Measurements from ENCODE around the gene NPTX1. TPM values are rescaled to one million over a fixed set of nuclear protein-coding genes. Genes with fewer than 3 reads are reported as not detected.
"Not testable (repeated sequence)": the region's sequence is repeated elsewhere in the genome, so short reads cannot be mapped to it uniquely, and the experiment has no call there.

Gene NPTX1
- total RNA-seq, 1 donor from 2014 or later = not detected

DNA sequence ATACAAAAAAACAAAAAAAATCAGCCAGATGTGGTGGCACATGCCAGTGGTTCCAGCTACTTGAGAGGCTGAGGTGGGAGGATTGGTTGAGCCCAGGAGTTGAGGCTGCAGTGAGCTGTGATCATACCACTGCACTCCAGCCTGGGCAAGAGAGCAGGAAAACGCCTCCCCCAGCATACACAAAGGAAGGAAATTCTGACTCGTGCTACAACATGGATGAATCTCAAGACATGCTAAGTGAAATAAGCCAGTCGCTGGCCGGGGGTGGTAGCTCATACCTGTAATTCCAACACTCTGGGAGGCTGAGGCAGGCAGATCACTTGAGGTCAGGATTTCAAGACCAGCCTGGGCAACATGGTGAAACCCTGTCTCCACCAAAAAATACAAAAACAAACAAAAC, 30.8 kb upstream of the NPTX1 start:
- intact Hi-C loops (cut with DNase I); DNase-seq; ATAC-seq (ENCODE audit: poor library complexity): not testable (repeated sequence)

DNA sequence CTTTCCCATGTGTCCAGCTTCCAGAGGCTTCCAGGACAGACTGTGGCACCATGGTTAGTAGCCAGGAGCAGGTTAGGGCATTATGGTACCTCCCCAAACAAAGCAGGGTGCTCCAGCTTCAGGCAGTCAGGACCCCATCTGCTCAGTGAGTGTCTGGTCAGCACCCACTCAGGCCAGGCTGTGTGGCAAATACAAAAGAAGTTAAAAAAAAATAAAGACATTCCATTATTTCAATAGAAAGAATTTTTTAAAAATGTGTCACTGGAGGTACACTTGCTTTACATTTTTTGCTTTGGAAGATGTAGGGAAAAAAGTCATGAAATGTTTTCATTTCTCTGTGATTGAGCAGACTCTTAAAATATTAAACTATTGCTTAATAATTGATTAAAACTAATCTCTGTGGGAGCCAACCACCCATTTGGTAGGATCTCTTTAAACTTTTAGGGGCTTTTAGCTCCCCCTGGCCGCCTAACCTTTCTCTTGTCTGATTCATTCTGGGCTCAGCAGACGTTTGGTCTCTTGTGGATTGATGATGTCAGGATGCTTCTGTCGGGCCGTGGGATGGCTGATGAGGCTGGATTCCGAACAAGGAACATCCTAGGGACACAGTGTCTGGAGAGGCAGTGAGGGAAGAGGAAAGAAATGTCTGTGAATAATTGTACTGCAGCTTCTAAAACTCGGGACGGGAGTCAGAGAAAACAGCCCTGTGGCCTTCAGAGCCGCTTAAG, 28.4 kb upstream of the NPTX1 start:
- DNase-seq (no peak), ATAC-seq (ENCODE audit: poor library complexity) (no peak)
- intact Hi-C loops (cut with DNase I) = no loop called here

DNA sequence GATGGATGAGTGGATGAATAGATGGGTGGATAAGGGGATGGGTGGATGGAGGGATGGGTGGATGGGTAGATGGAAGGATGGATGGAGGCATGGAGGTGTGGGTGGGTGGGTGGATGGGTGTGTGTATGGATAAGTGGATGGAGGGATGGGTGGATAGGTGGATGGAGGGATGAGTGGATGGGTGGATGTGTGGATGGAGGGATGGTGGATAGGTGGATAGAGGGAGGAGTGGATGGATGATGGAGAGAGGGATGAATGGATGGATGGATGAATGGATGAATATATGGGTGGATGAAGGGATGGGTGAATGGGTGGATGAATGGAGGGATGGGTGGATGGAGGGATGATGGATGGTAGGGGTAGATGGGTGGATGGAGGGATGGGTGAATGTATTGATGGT, 27.5 kb upstream of the NPTX1 start:
- ATAC-seq (ENCODE audit: poor library complexity) (no peak), DNase-seq (no peak)
- intact Hi-C loops (cut with DNase I) = no loop called here

DNA sequence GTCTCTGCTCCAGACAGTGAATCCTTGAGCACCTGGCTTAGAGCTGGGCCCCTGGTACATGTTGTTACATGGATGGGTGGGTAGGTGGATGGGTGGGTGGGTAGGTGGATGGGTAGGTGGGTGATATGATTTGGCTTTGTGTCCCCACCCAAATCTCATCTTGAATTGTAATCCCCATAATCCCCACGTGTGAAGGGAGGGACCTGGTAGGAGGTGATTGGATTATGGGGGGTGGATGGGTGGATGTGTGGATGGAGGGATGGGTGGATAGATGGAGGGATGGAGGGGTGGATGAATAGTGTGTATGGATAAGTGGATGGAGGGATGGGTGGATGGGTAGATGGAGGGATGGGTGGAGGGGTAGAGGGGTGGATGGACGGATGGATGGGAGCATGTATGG, 26.6 kb upstream of the NPTX1 start:
- DNase-seq = no peak
- intact Hi-C loops (cut with DNase I) = no loop called here
- ATAC-seq (ENCODE audit: poor library complexity) = no peak

DNA sequence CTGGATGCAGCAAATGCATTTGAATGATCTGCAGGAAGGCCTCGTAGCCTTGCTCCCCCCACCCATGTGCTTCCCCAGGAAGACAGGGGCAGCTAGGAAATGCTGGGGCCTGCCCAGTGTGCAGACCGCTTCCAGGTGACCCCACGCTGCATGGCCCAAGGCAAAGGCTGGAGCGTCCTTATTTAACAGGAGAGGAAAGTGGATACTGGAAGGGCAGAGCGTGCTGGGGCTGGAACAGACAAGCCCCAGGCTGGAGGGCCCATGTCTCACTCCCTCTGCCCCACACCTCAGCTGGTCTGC, 26.1 kb upstream of the NPTX1 start:
- DNase-seq = peak; percentile 6
- no peak for ATAC-seq (ENCODE audit: poor library complexity)
- intact Hi-C loops (cut with DNase I) = no loop called here

DNA sequence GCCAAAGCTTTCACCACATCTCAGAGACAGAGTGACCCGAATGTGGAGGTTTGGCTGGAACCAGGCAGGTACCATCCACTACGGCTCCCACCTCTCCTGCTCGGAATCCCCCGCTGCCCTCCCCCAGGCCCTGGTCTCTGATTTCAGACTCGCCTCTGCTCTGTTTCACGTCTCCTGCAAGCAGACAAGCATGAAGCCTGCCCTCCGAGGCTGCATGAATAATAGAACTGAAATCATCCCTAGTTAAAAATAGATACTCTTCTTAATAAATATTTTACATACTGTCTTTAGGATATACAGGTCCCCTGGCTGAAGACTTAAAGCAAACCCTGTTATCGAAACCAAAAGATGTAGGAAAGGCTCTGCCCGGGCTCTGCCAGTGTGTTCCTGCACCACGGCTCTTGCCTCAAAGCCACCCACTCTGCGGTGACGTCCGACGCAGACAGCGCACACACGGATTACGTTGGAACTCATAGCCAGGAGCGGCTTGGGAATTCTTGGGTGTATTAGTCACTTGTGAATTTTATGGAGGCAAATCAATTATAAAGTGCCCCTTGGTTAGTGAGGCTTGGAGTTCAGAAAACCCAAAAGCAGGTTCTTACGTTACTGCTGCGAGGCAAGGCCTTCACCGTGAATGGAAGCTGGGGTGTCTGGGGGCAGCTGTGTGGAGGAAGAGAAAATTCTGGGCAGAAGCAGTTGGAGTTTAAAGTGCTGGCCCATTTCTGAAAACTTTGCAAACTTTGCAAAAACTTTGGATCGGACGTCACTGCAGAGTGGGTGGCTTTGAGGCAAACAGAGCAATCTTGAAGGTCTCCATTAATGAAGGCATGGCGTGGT, 25.6 kb upstream of the NPTX1 start:
- intact Hi-C loops (cut with DNase I) = no loop called here
- DNase-seq (peak; percentile 17), ATAC-seq (ENCODE audit: poor library complexity) (no peak)

DNA sequence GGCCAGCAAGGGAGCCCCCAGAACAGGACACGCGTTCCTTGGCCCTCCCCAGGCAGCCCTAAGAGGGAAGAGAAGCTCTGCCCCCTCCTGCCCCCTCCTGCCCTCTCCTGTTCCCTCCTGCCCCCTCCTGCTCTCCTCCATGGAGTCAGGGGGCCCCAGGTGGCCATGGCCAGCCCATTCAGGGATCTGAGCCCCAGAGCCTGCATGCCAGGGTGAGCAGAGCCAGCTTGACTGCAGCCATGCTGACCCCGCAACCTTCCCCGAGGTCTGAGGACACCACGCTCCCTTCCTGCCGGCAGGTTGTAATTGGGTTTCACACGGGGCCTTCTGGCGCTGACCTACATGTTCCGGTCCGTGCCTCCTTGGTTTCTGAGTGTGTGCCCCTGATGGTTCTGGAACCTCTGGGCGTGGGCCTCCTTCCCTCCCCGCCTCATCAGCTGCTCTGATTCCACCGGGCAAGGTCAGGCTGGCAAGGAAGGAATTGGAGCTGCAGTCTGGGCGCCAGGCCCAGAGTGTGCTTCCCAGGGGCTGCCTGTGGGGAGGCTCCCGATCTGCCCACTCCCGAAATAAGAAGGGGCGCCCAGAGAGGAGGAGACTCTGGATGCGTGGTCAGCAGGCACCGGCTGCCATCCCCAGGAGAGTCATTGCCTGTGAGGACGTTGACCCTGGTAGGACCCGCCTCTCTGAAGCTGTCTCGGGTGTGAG, 23.7 kb upstream of the NPTX1 start:
- ATAC-seq (ENCODE audit: poor library complexity) (no peak), DNase-seq (peak; percentile 26)
- intact Hi-C loops (cut with DNase I) = no loop called here

DNA sequence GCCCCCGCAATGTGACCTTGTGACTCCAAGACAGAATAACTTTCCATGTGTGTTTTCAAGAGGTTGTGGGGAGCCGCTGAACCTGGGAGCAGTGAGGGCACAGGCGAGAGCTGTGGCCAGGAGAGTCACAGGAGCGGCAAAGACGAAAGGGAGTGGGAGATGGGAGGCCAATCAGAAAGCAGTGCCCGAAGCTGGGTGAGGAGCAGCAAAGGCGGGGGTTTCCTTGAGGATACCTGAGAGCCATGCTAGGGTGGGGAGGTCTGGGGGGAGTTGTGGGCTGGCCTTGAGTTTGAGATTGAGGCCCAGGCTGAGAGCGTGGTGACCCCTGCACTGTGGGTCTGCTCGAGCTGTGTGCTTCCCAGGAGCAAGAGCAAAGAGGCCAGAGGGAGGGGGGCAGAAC, 23.2 kb upstream of the NPTX1 start:
- ATAC-seq (ENCODE audit: poor library complexity) (no peak), DNase-seq (peak; percentile 6)
- intact Hi-C loops (cut with DNase I) = no loop called here

DNA sequence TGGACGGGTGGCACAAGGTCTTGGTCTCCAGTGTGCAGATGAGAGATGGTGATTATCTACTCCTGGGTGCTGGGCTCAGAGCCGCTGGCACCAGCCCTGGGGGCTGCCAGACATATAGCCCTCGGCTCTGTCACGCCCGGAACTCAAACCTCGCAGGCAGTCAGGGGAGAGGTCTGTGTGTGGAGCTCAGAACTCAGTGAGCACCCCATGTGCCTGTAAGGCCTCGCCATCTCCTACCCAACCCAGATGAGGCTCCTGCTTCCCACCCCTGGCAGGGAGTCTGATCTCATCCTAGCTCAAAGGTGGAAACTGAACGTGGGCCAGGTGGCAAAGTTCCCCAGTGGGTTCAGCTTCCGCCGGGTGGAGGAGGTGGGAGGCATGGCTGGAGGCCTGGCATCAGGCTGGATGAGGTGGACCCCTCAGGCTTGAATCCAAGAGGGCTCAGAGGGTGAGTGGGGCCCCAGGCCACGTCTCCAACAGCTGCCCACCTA, 22.6 kb upstream of the NPTX1 start:
- DNase-seq = peak; percentile 37
- intact Hi-C loops (cut with DNase I) = no loop called here
- ATAC-seq (ENCODE audit: poor library complexity) = no peak

DNA sequence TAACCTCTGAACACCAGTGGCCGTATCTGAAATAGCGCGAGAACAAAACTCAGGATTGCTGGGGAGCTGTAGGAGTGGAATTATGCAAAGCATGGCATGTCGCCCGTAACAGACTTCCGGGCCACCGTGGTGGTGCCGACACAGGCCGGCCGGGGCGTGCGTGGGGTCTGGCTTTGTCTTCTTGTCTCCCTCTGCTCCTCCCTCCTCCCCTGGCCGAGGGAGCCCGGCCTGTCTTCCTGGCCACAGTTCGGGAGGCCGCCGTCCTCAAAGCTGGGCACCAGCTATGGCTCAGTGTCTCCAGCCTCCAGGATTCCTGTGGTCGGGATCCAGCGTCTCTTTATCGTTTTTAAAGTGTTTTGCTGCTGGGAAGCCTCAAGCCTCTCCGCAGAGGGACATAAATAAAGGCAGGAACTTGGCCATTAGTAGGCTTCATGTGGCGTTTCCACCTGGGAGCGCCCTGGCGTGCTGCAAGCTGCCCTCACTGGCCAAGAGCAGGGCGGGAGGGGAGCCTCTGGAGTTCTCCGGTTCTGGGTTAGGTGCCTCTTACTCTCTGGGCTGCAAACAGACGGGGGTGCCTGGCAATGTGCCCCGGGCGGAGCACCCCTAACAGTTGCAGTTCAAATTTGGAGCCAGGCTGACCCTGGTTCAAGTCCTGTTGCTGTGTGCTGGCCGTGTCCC, 22.0 kb upstream of the NPTX1 start:
- peak; percentile 64 for DNase-seq
- intact Hi-C loops (cut with DNase I) = no loop called here
- ATAC-seq (ENCODE audit: poor library complexity) = peak; percentile 59

DNA sequence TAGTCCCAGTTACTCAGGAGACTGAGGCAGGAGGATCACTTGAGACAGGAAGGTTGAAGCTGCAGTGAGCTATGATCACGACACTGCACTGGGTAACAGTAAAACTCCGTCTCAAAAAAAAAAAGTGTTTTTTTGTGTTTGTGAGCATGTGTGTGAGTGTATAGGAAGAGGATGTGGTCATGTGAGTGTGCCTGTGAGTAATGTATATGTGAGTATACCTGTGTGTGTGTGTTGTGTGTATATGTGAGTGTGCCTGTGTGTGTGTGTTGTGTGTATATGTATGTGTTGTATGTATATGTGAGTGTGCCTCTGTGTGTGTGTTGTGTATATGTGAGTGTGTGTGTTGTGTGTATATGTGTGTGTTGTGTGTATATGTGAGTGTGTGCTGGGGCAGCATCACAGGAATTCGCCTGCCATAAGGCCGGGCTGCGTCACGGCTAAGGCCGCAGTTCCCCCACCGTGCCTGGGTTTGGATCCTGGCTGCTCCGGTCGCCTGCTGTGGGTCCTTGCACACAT, 21.4 kb upstream of the NPTX1 start:
- DNase-seq (no peak), ATAC-seq (ENCODE audit: poor library complexity) (no peak)
- intact Hi-C loops (cut with DNase I) = no loop called here

DNA sequence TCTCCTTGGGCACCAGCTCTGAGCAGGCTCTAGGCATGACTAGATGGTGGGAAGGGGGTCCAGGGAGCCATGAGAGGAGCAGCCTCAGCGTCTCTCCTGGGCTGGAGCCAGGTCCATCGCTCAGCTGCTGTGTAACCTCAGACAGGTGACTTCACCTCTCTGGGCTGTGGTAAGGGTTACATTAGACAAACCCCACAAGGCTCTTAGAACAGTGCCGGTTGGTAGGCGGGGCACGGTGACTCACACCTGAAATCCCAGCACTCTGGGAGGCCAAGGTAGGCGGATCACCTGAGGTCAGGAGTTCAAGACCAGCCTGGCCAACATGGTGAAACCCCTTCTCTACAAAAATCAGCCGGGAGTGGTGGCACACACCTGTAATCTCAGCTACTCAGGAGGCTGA, 18.1 kb upstream of the NPTX1 start:
- ATAC-seq (ENCODE audit: poor library complexity) = no peak
- intact Hi-C loops (cut with DNase I) = no loop called here
- no peak for DNase-seq

DNA sequence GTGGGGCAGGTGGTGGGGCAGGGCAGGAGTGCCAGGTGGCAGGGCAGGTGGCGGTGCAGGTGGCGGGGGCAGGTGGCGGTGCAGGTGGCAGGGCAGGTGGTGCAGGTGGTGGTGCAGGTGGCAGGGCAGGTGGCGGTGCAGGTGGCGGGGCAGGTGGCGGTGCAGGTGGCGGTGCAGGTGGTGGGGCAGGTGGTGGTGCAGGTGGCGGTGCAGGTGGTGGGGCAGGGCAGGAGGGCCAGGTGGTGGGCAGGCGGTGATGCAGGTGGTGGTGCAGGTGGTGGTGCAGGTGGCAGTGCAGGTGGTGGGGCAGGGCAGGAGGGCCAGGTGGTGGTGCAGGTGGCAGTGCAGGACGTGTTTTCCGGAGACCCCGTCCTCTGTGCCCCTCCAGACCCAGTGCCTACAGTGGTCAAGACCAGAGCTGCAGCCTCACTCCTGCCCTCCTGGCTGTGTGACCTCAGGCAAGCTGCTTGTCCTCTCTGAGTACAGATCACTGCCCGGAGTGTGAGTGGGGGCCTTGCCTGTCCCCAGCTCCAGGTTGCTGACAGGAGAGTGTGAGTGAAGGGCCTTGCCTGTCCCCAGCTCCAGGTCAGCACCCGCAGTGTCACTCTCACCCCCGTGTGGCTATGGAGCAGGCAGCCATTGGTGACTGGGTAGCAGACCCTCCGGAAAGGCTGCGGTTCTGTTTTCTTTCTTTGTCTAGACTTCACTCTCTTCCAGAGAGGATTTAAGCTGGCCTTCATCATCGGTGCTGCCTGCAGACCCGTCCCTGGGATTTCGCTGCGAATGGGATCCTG, 16.1 kb upstream of the NPTX1 start:
- DNase-seq (no peak), ATAC-seq (ENCODE audit: poor library complexity) (no peak)
- intact Hi-C loops (cut with DNase I) = no loop called here

DNA sequence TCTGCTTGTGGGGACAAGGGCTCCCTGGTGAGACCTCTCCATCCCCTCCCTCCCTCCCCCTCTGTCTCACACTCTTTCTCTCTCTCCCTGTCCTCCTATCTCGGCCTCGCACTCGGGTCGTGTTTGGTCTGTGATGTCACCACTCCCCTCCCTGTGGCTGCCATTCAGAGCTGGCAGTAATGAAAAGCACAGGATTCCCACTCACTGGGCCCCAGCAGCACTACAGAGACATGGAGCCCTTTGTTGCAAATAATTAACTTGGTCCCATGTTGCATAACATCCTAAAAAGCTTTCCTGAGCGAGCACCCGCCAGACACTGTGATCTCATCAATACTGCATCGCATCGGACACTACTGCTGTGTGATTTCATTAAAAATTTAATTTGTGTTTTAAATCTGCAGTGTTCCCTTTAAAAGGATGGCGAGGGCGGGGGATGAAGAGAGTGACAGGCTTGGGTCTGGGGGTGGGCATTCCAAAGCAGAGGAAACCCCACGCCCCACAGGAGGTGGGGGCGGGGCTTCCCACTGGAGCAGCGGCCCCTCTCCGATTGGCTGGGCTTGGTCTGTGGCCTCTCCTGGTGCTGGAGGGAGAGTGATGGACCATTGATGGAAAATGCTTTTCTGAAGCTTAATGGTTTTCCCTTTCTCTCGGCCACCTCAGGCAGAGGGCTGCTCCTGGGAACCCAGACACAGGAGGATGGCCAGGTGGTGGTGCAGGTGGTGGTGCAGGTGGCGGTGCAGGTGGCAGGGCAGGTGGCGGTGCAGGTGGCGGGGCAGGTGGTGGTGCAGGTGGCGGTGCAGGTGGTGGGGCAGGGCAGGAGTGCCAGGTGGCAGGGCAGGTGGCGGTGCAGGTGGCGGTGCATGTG, 15.3 kb upstream of the NPTX1 start:
- peak; percentile 7 for DNase-seq
- intact Hi-C loops (cut with DNase I) = no loop called here
- no peak for ATAC-seq (ENCODE audit: poor library complexity)

DNA sequence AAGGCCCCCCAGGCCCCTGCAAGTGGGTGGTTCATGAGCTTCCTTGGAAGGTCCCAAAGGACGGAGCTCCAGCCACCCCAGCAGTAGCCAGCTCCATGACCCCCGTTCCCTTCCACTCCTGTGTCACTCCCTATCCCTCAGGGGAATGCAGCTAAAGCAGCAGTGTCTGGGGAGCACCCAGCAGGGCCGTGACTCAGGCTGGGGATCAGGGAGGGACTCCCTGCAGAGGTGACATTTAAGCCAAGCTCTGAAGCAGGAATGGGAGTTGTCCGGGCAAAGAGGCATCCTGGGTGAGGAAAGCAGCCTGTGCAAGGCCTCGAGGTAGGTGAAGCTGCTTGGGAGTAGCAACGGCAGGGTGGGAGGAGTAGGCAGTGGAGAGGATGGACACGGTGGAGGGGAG, 11.1 kb upstream of the NPTX1 start:
- intact Hi-C loops (cut with DNase I) = no loop called here
- DNase-seq (peak; percentile 1), ATAC-seq (ENCODE audit: poor library complexity) (no peak)

DNA sequence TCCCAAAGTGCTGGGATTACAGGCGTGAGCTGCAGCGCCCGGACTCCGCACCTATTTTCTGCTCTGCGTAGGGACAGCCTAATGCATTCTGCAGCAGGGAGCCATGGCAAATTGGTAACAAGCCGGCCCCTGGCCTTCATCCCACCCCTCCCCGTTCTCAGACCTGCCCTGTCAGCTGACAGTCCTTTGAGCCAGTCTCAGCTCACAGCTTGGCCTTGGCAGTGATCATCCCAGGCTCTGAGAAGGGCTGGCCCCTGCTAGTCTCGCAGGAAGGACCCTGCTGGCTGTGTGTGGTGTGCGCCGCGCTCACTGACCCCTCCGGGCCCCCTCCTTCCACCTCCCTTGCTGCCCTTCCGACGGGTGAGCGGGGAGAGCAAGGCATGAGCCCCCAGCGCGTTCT, 10.3 kb upstream of the NPTX1 start:
- ATAC-seq (ENCODE audit: poor library complexity) = no peak
- DNase-seq = peak; percentile 16
- intact Hi-C loops (cut with DNase I) = no loop called here

DNA sequence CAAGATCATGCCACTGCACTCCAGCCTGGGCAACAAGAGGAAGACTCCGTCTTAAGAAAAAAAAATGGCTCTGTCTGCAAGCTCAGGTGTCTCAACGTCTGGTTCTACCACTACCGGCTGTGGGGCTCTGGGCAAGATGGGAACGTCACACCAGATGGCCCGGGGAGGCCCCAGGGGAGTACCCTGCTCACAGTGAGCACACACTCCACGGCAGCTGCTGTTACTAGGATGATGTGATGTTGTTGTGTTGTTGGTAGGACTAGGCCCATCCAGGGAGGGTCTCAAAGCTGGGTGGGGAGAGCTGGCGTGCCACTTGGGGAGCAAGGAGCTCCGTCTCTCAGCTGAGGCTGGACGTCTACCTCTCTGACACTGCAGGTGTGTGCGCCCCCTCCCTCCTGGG, 9.4 kb upstream of the NPTX1 start:
- intact Hi-C loops (cut with DNase I) = no loop called here
- DNase-seq (no peak), ATAC-seq (ENCODE audit: poor library complexity) (no peak)

Measured in Right ventricle myocardium superior (tissue), 1 donor.